Right lobe of liver (tissue), 4 donors: ENCODE results near the gene KRT4.

Experiments
- POLR2A ChIP-seq: fragments of 450-650 bp; IDR thresholded peaks from one replicate; pipeline ENCODE4 v1.6.1; 2017; ENCODE audit warnings: antibody characterized with exemption, mild to moderate bottlenecking
- TF ChIP-seq, protein P1 (sequence below), 4 donors: fragments of 200-600 bp in 3 of 4; fragments of 450-650 bp in 1 of 4; IDR thresholded peaks; one replicate each; pipeline versions ENCODE4 v1.5.1 to v1.8.0; 2016 to 2022; ENCODE audit warnings: antibody characterized with exemption in 4 of 4, mild to moderate bottlenecking in 2 of 4
- donor health status: DM: no; HTN: no; CAD: no.
- donor health status: DM: no; HTN: no; CAD: no.
- donor health status: DM: no; HTN: yes; CAD: no.

GRCh38 chr12:52813885-52814709, at the start of gene KRT4:
- TF ChIP-seq, protein P1, sequence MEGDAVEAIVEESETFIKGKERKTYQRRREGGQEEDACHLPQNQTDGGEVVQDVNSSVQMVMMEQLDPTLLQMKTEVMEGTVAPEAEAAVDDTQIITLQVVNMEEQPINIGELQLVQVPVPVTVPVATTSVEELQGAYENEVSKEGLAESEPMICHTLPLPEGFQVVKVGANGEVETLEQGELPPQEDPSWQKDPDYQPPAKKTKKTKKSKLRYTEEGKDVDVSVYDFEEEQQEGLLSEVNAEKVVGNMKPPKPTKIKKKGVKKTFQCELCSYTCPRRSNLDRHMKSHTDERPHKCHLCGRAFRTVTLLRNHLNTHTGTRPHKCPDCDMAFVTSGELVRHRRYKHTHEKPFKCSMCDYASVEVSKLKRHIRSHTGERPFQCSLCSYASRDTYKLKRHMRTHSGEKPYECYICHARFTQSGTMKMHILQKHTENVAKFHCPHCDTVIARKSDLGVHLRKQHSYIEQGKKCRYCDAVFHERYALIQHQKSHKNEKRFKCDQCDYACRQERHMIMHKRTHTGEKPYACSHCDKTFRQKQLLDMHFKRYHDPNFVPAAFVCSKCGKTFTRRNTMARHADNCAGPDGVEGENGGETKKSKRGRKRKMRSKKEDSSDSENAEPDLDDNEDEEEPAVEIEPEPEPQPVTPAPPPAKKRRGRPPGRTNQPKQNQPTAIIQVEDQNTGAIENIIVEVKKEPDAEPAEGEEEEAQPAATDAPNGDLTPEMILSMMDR (IDR thresholded peaks at IDR 0.05) = no peak
- no peak for TF ChIP-seq POLR2A
